Measurements from ENCODE around the gene INSL4. TPM values are rescaled to one million over a fixed set of nuclear protein-coding genes. Genes with fewer than 3 reads are reported as not detected.

Gene INSL4
- total RNA-seq, 1 experiment from 2014 or later, result not detected

DNA sequence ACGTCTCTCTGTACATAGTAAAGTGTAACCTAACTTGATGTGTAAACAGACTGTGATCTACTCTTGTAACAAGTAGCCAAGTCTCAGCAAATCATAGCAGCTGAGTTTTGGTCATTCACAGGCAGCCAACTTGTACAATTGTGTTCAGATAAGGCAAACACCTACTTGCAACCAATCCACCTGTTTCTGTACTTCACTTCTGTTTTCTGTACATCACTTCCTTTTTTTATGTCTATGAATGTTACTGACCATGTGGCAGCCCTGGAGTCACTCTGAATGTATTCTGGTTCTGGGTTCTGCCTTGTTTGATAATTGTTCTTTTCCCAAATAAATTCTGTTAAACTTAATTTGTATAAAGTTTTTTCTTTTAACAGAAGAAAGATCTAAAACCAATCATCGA is 47.3 kb downstream of the INSL4 start:
- Histone ChIP-seq H4K20me1 (ENCODE audit: control insufficient read depth, insufficient read depth, insufficient read length) (no peaks in the 10 kb centered on the region), H2BK120ac (ENCODE audit: low read depth, low read length, poor library complexity, severe bottlenecking) (no peak overlapping the region), H3K4me2 (ENCODE audit: insufficient read depth, insufficient read length, low read length) (no peak overlapping the region), H3K9me3 (ENCODE audit: control insufficient read depth, low read depth, low read length) (no peaks in the 10 kb centered on the region), H3K56ac (ENCODE audit: insufficient read length, low read depth, low read length) (no peak overlapping the region), H3K27me3 (ENCODE audit: insufficient read depth, low read length) (no peaks in the 10 kb centered on the region), H2BK15ac (ENCODE audit: low read depth, low read length) (no peak overlapping the region), H2AFZ (ENCODE audit: low read length) (no peak overlapping the region), H3K4me1 (ENCODE audit: insufficient read depth, low read length) (no peaks in the 10 kb centered on the region), H3K79me2 (ENCODE audit: insufficient read depth, low read length) (no peaks in the 10 kb centered on the region), H3K4ac (ENCODE audit: low read depth, low read length) (no peak overlapping the region), H2BK5ac (ENCODE audit: insufficient read length, low read length) (no peak overlapping the region), H3K23me2 (ENCODE audit: insufficient read length, low read depth, low read length, poor library complexity, severe bottlenecking) (no peaks in the 10 kb centered on the region), H3K18ac (ENCODE audit: insufficient read length, low read depth, low read length) (no peak overlapping the region), H3K9ac (ENCODE audit: extremely low read depth, insufficient read length, low read length) (no peak overlapping the region), H3K23ac (ENCODE audit: insufficient read length, low read depth, low read length) (no peak overlapping the region), H4K8ac (replicated peaks; ENCODE audit: insufficient read length, low read depth, low read length) (no peak overlapping the region), H2AK5ac (ENCODE audit: insufficient read length, low read length) (no peak overlapping the region), H2BK20ac (ENCODE audit: low read depth, low read length, poor library complexity, severe bottlenecking) (no peak overlapping the region), H3K79me1 (ENCODE audit: insufficient read depth, low read depth, low read length, poor library complexity, severe bottlenecking) (no peaks in the 10 kb centered on the region), H4K5ac (ENCODE audit: insufficient read length, low read depth, low read length) (no peak overlapping the region), H3T11ph (ENCODE audit: low read length) (no peak overlapping the region), H3K14ac (ENCODE audit: insufficient read depth, low read length) (no peak overlapping the region), H2BK12ac (ENCODE audit: insufficient read length, low read depth, low read length) (no peak overlapping the region), H4K91ac (ENCODE audit: insufficient read length, low read depth, low read length) (no peak overlapping the region), H3K27ac (ENCODE audit: insufficient read length, low read depth, low read length) (no peak overlapping the region)
- no CpG with 5 or more reads among the region's 2 CpGs for WGBS (ENCODE audit: extremely low coverage, insufficient read length, low lambda C conversion rate)
- no peak for DNase-seq
- TF ChIP-seq, protein P1, sequence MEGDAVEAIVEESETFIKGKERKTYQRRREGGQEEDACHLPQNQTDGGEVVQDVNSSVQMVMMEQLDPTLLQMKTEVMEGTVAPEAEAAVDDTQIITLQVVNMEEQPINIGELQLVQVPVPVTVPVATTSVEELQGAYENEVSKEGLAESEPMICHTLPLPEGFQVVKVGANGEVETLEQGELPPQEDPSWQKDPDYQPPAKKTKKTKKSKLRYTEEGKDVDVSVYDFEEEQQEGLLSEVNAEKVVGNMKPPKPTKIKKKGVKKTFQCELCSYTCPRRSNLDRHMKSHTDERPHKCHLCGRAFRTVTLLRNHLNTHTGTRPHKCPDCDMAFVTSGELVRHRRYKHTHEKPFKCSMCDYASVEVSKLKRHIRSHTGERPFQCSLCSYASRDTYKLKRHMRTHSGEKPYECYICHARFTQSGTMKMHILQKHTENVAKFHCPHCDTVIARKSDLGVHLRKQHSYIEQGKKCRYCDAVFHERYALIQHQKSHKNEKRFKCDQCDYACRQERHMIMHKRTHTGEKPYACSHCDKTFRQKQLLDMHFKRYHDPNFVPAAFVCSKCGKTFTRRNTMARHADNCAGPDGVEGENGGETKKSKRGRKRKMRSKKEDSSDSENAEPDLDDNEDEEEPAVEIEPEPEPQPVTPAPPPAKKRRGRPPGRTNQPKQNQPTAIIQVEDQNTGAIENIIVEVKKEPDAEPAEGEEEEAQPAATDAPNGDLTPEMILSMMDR (conservative IDR thresholded peaks at IDR 0.05), result no peak
- Mint-ChIP-seq H3K27ac (no peak overlapping the region), H3K9me3 (peaks cover 0 to 2% of the 10 kb centered on the region in 2 experiments; a peak in 2 of 5 replicates), H3K4me1 (no peaks in the 10 kb centered on the region), H3K27me3 (ENCODE audit: low read depth) (no peaks in the 10 kb centered on the region; the same call in 1 of the 2 replicates), H3K36me3 (ENCODE audit: insufficient read depth in 1 of 3, low read depth in 3 of 3) (no peaks in the 10 kb centered on the region; a peak in 1 of 7 replicates), H3K4me3 (no peak overlapping the region)

Other genes starting within 250 kb of the INSL4 start
- 3.4 and 4.0 TPM in 2 replicates for gene JAK2, start 246.1 kb upstream of the INSL4 start, total RNA-seq (2021)
- gene INSL6, start 45.8 kb upstream of the INSL4 start, total RNA-seq (2021), result not detected in 2 replicates
- gene RLN2, start 73.3 kb downstream of the INSL4 start, total RNA-seq (2021), result 3.6 and 3.7 TPM in 2 replicates
- gene RLN1, start 108.5 kb downstream of the INSL4 start, total RNA-seq (2021), result 0.39 and 0.52 TPM in 2 replicates
- 19.6 and 22.6 TPM in 2 replicates for gene PLGRKT, start 206.5 kb downstream of the INSL4 start, total RNA-seq (2021)
- gene CD274, start 219.1 kb downstream of the INSL4 start, total RNA-seq (2021), result 0.13 TPM in 1 of 2 replicates, not detected in the other

Measured in H9 (cell line).